H1 (cell line): ENCODE measurements around the gene JAG2. TPM values are rescaled to one million over a fixed set of nuclear protein-coding genes. Genes with fewer than 3 reads are reported as not detected.

Experiments used
- SIRT6 ChIP-seq: IDR thresholded peaks from one replicate; pipeline ENCODE4 v1.7.1; 2012; ENCODE audit warnings: low read length, inconsistent platforms
- polyA plus RNA-seq, 7 experiments: library from polyadenylated mRNA; depleted of rRNA in 3 of 7; stranded (reverse) in 5 of 7; unstranded in 2 of 7; fragments of >200 nt in 5 of 7; fragments of 200-250 nt in 2 of 7; gene quantifications; 1 replicate in 5 of 7; 2 replicates in 1 of 7; 4 replicates in 1 of 7; pipeline versions ENCODE4 v1.2.1 to v1.2.3, GENCODE V29; 2011 to 2013; ENCODE audit warnings: missing spikeins in 2 of 7, mixed read lengths in 2 of 7
- total RNA-seq: library from RNA; stranded (reverse); fragmentation: NEBNext Ultra II Directional; extraction: Animal tissue kit (Norgen Biotek cat#: 25700); gene quantifications from 2 replicates; pipeline ENCODE4 v1.2.1, GENCODE V29; 2021

Gene JAG2
- total and polyA plus RNA-seq, 2 of the 8 experiments (the other 6 are each of a cell fraction or from before 2014, with no cell fraction given): 2.8 to 6.2 TPM

- TF ChIP-seq SIRT6: no peak
These were observed 2.7 kb downstream of the JAG2 start (continued) for GRCh38 chr14:105165761-105166485.
